ENCODE data around the gene CHIC2. TPM values are rescaled to one million over a fixed set of nuclear protein-coding genes. Genes with fewer than 3 reads are reported as not detected.
"Not testable (repeated sequence)": the region's sequence is repeated elsewhere in the genome, so short reads cannot be mapped to it uniquely, and the experiment has no call there.

The CHIC2 gene
- total RNA-seq, 2 experiments from 2014 or later: 30.4 to 38.6 TPM

- Histone ChIP-seq H3K36me3 (ENCODE audit: insufficient read depth, low read length) (peaks cover 31% of the 10 kb centered on the region), H3K9me2 (ENCODE audit: insufficient read depth, low read length) (no peaks in the 10 kb centered on the region), H3K4me3 (ENCODE audit: low read depth, low read length, poor library complexity, severe bottlenecking) (no peak overlapping the region), H3K9me3 (ENCODE audit: low read length) (peaks cover 20% of the 10 kb centered on the region; the same call in 1 of the 2 replicates), H3K4me1 (ENCODE audit: insufficient read depth, low read length, poor library complexity, severe bottlenecking) (peaks cover 21% of the 10 kb centered on the region), H4K20me1 (ENCODE audit: insufficient read depth, low read length) (no peaks in the 10 kb centered on the region), H3K27ac (ENCODE audit: low read depth, low read length, poor library complexity, severe bottlenecking) (no peak overlapping the region), H3K79me2 (ENCODE audit: insufficient read depth, low read depth, low read length) (peaks cover 42% of the 10 kb centered on the region), H2AFZ (ENCODE audit: low read length) (no peak overlapping the region), H3K4me2 (ENCODE audit: low read length) (no peak overlapping the region)
- no TSS peak for BruUV-seq (replicated peaks)
- DNase-seq (ENCODE audit: low spot score): no peak
- ChIA-PET POLR2A (interaction anchor here (0.7 kb wide), 4 partner anchors 11 to 41 kb away, joined by 3 to 8 read pairs (median 3); no protein-coding TSS in a partner anchor), CTCF (ENCODE audit: unreplicated experiment) (interaction anchor here (0.6 kb wide), 1 partner anchor 10 kb away, joined by 3 read pairs; no protein-coding TSS in a partner anchor)
- intact Hi-C loops (cut with micrococcal nuclease; ENCODE audit: unreplicated experiment): no loop called here
- no peak for TF ChIP-seq CTCF (conservative IDR thresholded peaks at IDR 0.05; ENCODE audit: low read length)
- no peak for TF ChIP-seq EZH2phosphoT487 (IDR thresholded peaks at IDR 0.05; ENCODE audit: borderline replicate concordance, low read depth, low read length)
Observed at GRCh38 chr4:54025582-54025981, 38.8 kb downstream of the CHIC2 start.

GRCh38 chr4:54023019-54023418 lies 41.4 kb downstream of the CHIC2 start:
- peaks cover 28% of the 10 kb centered on the region for H3K36me3 ChIP-seq (ENCODE audit: insufficient read depth, low read length)
- POLR2A ChIA-PET; H3K4me2 ChIP-seq (ENCODE audit: low read length); H3K9me2 ChIP-seq (ENCODE audit: insufficient read depth, low read length); H2AFZ ChIP-seq (ENCODE audit: low read length); H3K27ac ChIP-seq (ENCODE audit: low read depth, low read length, poor library complexity, severe bottlenecking); H3K4me3 ChIP-seq (ENCODE audit: low read depth, low read length, poor library complexity, severe bottlenecking); intact Hi-C loops (cut with micrococcal nuclease; ENCODE audit: unreplicated experiment); CTCF ChIA-PET (ENCODE audit: unreplicated experiment); DNase-seq (ENCODE audit: low spot score); H4K20me1 ChIP-seq (ENCODE audit: insufficient read depth, low read length); BruUV-seq (replicated peaks): not testable (repeated sequence)
- peaks cover 26% of the 10 kb centered on the region for H3K4me1 ChIP-seq (ENCODE audit: insufficient read depth, low read length, poor library complexity, severe bottlenecking)
- H3K79me2 ChIP-seq (ENCODE audit: insufficient read depth, low read depth, low read length): peaks cover 46% of the 10 kb centered on the region
- H3K9me3 ChIP-seq (ENCODE audit: low read length): peaks cover 20% of the 10 kb centered on the region; the same call in 1 of the 2 replicates

- Histone ChIP-seq H3K4me2 (ENCODE audit: low read length) (peak overlapping the region; percentile 58), H3K36me3 (ENCODE audit: insufficient read depth, low read length) (peaks cover 20% of the 10 kb centered on the region), H3K79me2 (ENCODE audit: insufficient read depth, low read depth, low read length) (peaks cover 62% of the 10 kb centered on the region), H3K4me3 (ENCODE audit: low read depth, low read length, poor library complexity, severe bottlenecking) (no peak overlapping the region), H3K9me2 (ENCODE audit: insufficient read depth, low read length) (no peaks in the 10 kb centered on the region), H4K20me1 (ENCODE audit: insufficient read depth, low read length) (no peaks in the 10 kb centered on the region), H3K9me3 (ENCODE audit: low read length) (no peaks in the 10 kb centered on the region), H3K4me1 (ENCODE audit: insufficient read depth, low read length, poor library complexity, severe bottlenecking) (peaks cover 60% of the 10 kb centered on the region), H2AFZ (ENCODE audit: low read length) (no peak overlapping the region), H3K27ac (ENCODE audit: low read depth, low read length, poor library complexity, severe bottlenecking) (peak overlapping the region; percentile 87)
- no TSS peak for BruUV-seq (replicated peaks)
- DNase-seq (ENCODE audit: low spot score): no peak
- intact Hi-C loops (cut with micrococcal nuclease; ENCODE audit: unreplicated experiment): no loop called here
- POLR2A ChIA-PET: interaction anchor here (0.6 to 1.8 kb wide), 5 partner anchors 10 to 58 kb away, joined by 3 to 5 read pairs (median 3); no protein-coding TSS in a partner anchor
- TF ChIP-seq EZH2phosphoT487 (IDR thresholded peaks at IDR 0.05; ENCODE audit: borderline replicate concordance, low read depth, low read length): no peak
- no peak for TF ChIP-seq CTCF (conservative IDR thresholded peaks at IDR 0.05; ENCODE audit: low read length)
- CTCF ChIA-PET (ENCODE audit: unreplicated experiment): no interaction called here
Observed at GRCh38 chr4:54017974-54018373, 46.4 kb downstream of the CHIC2 start.
